Measurements from ENCODE around the gene USP53.

DNA sequence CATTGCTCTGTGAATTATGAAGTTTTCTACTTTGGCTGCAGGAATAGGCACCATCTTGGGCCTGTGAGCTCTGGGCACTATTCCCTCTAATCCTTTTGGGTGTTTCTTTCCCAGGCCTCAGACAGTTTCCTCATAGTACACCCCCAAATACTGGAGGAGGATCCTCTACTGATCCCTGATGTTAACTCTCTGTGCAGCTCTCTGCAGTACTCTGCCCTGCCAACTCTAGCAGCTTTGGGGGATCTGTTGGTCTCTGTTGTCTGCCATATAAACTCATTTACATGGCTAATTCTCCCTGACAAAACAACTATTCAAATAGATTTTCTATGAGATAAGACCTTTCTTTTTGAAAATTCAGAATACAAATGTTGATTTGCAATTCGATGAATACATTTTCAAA lies 29.9 kb downstream of the USP53 start:
- no peak for TF ChIP-seq ZBTB8A (tag by site-specific recombination; IDR thresholded peaks at IDR 0.05)
- no peak for TF ChIP-seq ZNF324 (tag by site-specific recombination; IDR thresholded peaks at IDR 0.05)
- TF ChIP-seq, protein P1, sequence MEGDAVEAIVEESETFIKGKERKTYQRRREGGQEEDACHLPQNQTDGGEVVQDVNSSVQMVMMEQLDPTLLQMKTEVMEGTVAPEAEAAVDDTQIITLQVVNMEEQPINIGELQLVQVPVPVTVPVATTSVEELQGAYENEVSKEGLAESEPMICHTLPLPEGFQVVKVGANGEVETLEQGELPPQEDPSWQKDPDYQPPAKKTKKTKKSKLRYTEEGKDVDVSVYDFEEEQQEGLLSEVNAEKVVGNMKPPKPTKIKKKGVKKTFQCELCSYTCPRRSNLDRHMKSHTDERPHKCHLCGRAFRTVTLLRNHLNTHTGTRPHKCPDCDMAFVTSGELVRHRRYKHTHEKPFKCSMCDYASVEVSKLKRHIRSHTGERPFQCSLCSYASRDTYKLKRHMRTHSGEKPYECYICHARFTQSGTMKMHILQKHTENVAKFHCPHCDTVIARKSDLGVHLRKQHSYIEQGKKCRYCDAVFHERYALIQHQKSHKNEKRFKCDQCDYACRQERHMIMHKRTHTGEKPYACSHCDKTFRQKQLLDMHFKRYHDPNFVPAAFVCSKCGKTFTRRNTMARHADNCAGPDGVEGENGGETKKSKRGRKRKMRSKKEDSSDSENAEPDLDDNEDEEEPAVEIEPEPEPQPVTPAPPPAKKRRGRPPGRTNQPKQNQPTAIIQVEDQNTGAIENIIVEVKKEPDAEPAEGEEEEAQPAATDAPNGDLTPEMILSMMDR (tag by site-specific recombination; IDR thresholded peaks at IDR 0.05) = no peak
- TF ChIP-seq ZNF112 (tag by site-specific recombination; IDR thresholded peaks at IDR 0.05) = no peak
- TF ChIP-seq, protein P2, sequence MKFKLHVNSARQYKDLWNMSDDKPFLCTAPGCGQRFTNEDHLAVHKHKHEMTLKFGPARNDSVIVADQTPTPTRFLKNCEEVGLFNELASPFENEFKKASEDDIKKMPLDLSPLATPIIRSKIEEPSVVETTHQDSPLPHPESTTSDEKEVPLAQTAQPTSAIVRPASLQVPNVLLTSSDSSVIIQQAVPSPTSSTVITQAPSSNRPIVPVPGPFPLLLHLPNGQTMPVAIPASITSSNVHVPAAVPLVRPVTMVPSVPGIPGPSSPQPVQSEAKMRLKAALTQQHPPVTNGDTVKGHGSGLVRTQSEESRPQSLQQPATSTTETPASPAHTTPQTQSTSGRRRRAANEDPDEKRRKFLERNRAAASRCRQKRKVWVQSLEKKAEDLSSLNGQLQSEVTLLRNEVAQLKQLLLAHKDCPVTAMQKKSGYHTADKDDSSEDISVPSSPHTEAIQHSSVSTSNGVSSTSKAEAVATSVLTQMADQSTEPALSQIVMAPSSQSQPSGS (tag by site-specific recombination; IDR thresholded peaks at IDR 0.05; ENCODE audit: low read depth) = no peak
- no peak for TF ChIP-seq RBAK (tag by site-specific recombination; IDR thresholded peaks at IDR 0.05)
- TF ChIP-seq FEZF1 (tag by site-specific recombination; IDR thresholded peaks at IDR 0.05) = no peak
- TF ChIP-seq ZNF747 (tag by site-specific recombination; IDR thresholded peaks at IDR 0.05) = no peak
- TF ChIP-seq ZNF426 (tag by site-specific recombination; IDR thresholded peaks at IDR 0.05) = no peak
- TF ChIP-seq ZFP41 (tag by site-specific recombination; IDR thresholded peaks at IDR 0.05; ENCODE audit: borderline replicate concordance) = no peak
- no peak for TF ChIP-seq BCL11A (tag by site-specific recombination; IDR thresholded peaks at IDR 0.05; ENCODE audit: low read depth)
